A549 (cell line): ENCODE data around the gene CDH11. TPM values are rescaled to one million over a fixed set of nuclear protein-coding genes. Genes with fewer than 3 reads are reported as not detected.

Source experiments
- ATAC-seq, 2 experiments: fragments of 200-7000 bp in 1 of 2; fragments of >200 bp in 1 of 2; cut with Nextera tagmentation in 1 of 2; cut with Tn5 transposase in 1 of 2; 3 replicates each; pipeline versions ENCODE4 v1.8.0 to v1.9.1; 2018 to 2020; ENCODE audit warnings: mild to moderate bottlenecking in 1 of 2, moderate library complexity in 1 of 2
- CTCF ChIA-PET: fragments of 300-600 bp; sonication (Branson Sonifier 250); formaldehyde crosslinking; extraction: SDS; loops from one replicate; lab custom pipeline; 2021; ENCODE audit warnings: antibody characterized with exemption, inconsistent platforms; lab: Yijun Ruan, JAX
- POLR2A ChIA-PET: fragments of 350-600 bp; formaldehyde crosslinking; extraction: SDS; loops from one replicate; lab custom pipeline; 2021; ENCODE audit warnings: antibody characterized with exemption, inconsistent platforms; lab: Yijun Ruan, JAX
- DNase-seq, 2 experiments: peaks; one replicate each; pipeline versions ENCODE4 v3.0.0 to v3.0.0-alpha.2; 2011 to 2016; ENCODE audit warnings: low read depth in 1 of 2, low spot score in 1 of 2
- FAIRE-seq: peaks from 2 replicates; lab custom pipeline; 2011; peaks lifted over from hg19 to GRCh38; lab: Jason Lieb, UNC
- H3K27ac ChIP-seq, 2 experiments: fragments of >200 bp; sonication (Bioruptor Twin); formaldehyde crosslinking; 3 replicates each; pipeline ENCODE4 v1.5.1; 2016 to 2017
- H3K4me1 ChIP-seq: fragments of >200 bp; sonication (Bioruptor Twin); formaldehyde crosslinking; 3 replicates; pipeline ENCODE4 v1.6.1; 2016
- H3K4me2 ChIP-seq: fragments of >200 bp; sonication (Bioruptor Twin); formaldehyde crosslinking; 3 replicates; pipeline ENCODE4 v1.6.1; 2016
- H3K4me3 ChIP-seq: fragments of >200 bp; sonication (Bioruptor Twin); formaldehyde crosslinking; 3 replicates; pipeline ENCODE4 v1.5.1; 2016
- H3K9me3 ChIP-seq: fragments of >200 bp; sonication (Bioruptor Twin); formaldehyde crosslinking; 3 replicates; pipeline ENCODE4 v1.6.1; 2016
- BCL3 ChIP-seq: fragments of >200 bp; sonication (Bioruptor Twin); formaldehyde crosslinking; IDR thresholded peaks from 3 replicates; pipeline ENCODE4 v1.6.1; 2016
- BHLHE40 ChIP-seq: IDR thresholded peaks from 2 replicates; pipeline ENCODE4 v1.6.1; 2012; ENCODE audit warnings: low read depth, low read length, inconsistent platforms
- CBX8 ChIP-seq: fragments of 200-600 bp; sonication (generic); IDR thresholded peaks from 2 replicates; pipeline ENCODE4 v1.6.1; 2016
- CEBPB ChIP-seq, 2 experiments: fragments of >200 bp in 1 of 2; sonication (Bioruptor Twin) in 1 of 2; formaldehyde crosslinking in 1 of 2; IDR thresholded peaks; 2 replicates each; pipeline ENCODE4 v1.6.1; 2012 to 2016
- CHD4 ChIP-seq: fragments of 200-600 bp; sonication (generic); IDR thresholded peaks from 2 replicates; pipeline ENCODE4 v1.6.1; 2016; ENCODE audit warnings: antibody characterized with exemption, mild to moderate bottlenecking, borderline replicate concordance
- ESRRA ChIP-seq: fragments of 150-350 bp; IDR thresholded peaks from 2 replicates; pipeline ENCODE4 v1.6.1; 2014; ENCODE audit warnings: mild to moderate bottlenecking, low read length, borderline replicate concordance
- FOSL2 ChIP-seq, 2 experiments: fragments of 450-650 bp in 1 of 2; fragments of >200 bp in 1 of 2; sonication (Bioruptor Twin) in 1 of 2; formaldehyde crosslinking; IDR thresholded peaks; 2 replicates each; pipeline versions ENCODE4 v1.5.0 to v1.6.1; 2016 to 2020; ENCODE audit warnings: mild to moderate bottlenecking in 1 of 2, moderate library complexity in 1 of 2
- HEYL ChIP-seq: fragments of 250-450 bp; sonication (Bioruptor Pico); IDR thresholded peaks from 2 replicates; pipeline ENCODE4 v1.8.0; 2021; ENCODE audit warnings: mild to moderate bottlenecking, moderate library complexity
- HMGXB4 ChIP-seq: fragments of 250-450 bp; sonication (Bioruptor Pico); IDR thresholded peaks from 2 replicates; pipeline ENCODE4 v1.5.0; 2021; ENCODE audit warnings: mild to moderate bottlenecking, moderate library complexity, borderline replicate concordance
- HOXB13 ChIP-seq: fragments of 250-450 bp; sonication (Bioruptor Pico); IDR thresholded peaks from 2 replicates; pipeline ENCODE4 v1.5.0; 2020; ENCODE audit warnings: low read depth, mild to moderate bottlenecking, moderate library complexity
- HOXB5 ChIP-seq: fragments of 250-450 bp; sonication (Bioruptor Pico); IDR thresholded peaks from 2 replicates; pipeline ENCODE4 v1.5.0; 2020; ENCODE audit warnings: mild to moderate bottlenecking, moderate library complexity
- KDM1A ChIP-seq: fragments of 200-600 bp; sonication (generic); IDR thresholded peaks from 2 replicates; pipeline ENCODE4 v1.6.1; 2016; ENCODE audit warnings: low read depth, mild to moderate bottlenecking
- MAX ChIP-seq: IDR thresholded peaks from 2 replicates; pipeline ENCODE4 v1.6.1; 2012
- MAZ ChIP-seq: fragments of 150-350 bp; IDR thresholded peaks from 2 replicates; pipeline ENCODE4 v1.6.1; 2014; ENCODE audit warnings: antibody characterized with exemption, low read depth, low read length, borderline replicate concordance
- MYC ChIP-seq: IDR thresholded peaks from 2 replicates; pipeline ENCODE4 v1.6.1; 2012; ENCODE audit warnings: mild to moderate bottlenecking, inconsistent platforms, low read length, improper control_type of control experiment, borderline replicate concordance
- NR3C1 ChIP-seq: fragments of >200 bp; sonication (Bioruptor Twin); formaldehyde crosslinking; IDR thresholded peaks from 3 replicates; pipeline ENCODE4 v1.6.1; 2017
- POLR2A ChIP-seq: IDR thresholded peaks from 2 replicates; pipeline ENCODE4 v1.6.1; 2012; ENCODE audit warnings: mild to moderate bottlenecking, low read length
- RARB ChIP-seq: fragments of 250-450 bp; sonication (Bioruptor Pico); IDR thresholded peaks from 2 replicates; pipeline ENCODE4 v1.8.0; 2021; ENCODE audit warnings: mild to moderate bottlenecking, moderate library complexity
- RFX5 ChIP-seq: fragments of 450-650 bp; IDR thresholded peaks from 2 replicates; pipeline ENCODE4 v1.7.1; 2014; ENCODE audit warnings: antibody characterized with exemption, mild to moderate bottlenecking, moderate library complexity
- TFCP2L1 ChIP-seq: fragments of 250-450 bp; sonication (Bioruptor Pico); IDR thresholded peaks from 2 replicates; pipeline ENCODE4 v1.5.0; 2021; ENCODE audit warnings: mild to moderate bottlenecking
- USF2 ChIP-seq: fragments of 450-650 bp; IDR thresholded peaks from 2 replicates; pipeline ENCODE4 v1.6.1; 2014; ENCODE audit warnings: antibody characterized with exemption
- ZFP36 ChIP-seq: fragments of 450-650 bp; IDR thresholded peaks from 2 replicates; pipeline ENCODE4 v1.6.1; 2014; ENCODE audit warnings: borderline replicate concordance; ENCODE audit not compliant: partially characterized antibody
- WGBS: methylation state at CpG from one replicate; pipeline ENCODE4 v1.1.6; 2017; ENCODE audit errors: missing lambda C conversion rate; 5-methylcytosine and 5-hydroxymethylcytosine counted together
- polyA plus RNA-seq, 4 experiments: library from polyadenylated mRNA; depleted of rRNA in 3 of 4; stranded (reverse); fragments of >200 nt; fragmentation: RNase III in 1 of 4; extraction: RNeasy Plus Mini Kit Qiagen cat#74134 plus additional on column Dnase treatment in 1 of 4; gene quantifications; 2 replicates in 3 of 4; 3 replicates in 1 of 4; pipeline ENCODE4 v1.2.3, GENCODE V29; 2011 to 2017

CDH11 gene
- polyA plus RNA-seq, 2 of the 4 experiments (the other 2 are of a cell fraction) = 0.72 to 1.1 TPM

- TF ChIP-seq KDM1A = no peak
- no peak for TF ChIP-seq RFX5
- TF ChIP-seq BCL3 = no peak
These were observed 137.9 kb downstream of the CDH11 start (continued) for GRCh38 chr16:64983963-64984362.

GRCh38 chr16:64983231-64983630 is 138.6 kb downstream of the CDH11 start:
- WGBS = 2% methylated on average over 3 of the region's 3 CpGs
- no peak overlapping the region for H3K27ac ChIP-seq
- no peaks in the 10 kb centered on the region for H3K4me1 ChIP-seq
- TF ChIP-seq USF2 (no peak), MAX (no peak), CHD4 (no peak), RARB (CRISPR knock-in tag) (no peak), POLR2A (no peak), TFCP2L1 (CRISPR knock-in tag) (no peak), FOSL2 (IDR thresholded peaks at IDR 0.05) (no peak), FOSL2 (CRISPR knock-in tag; IDR thresholded peaks at IDR 0.05) (no peak), HOXB5 (CRISPR knock-in tag) (no peak), ZFP36 (no peak), CBX8 (no peak)
- 0 out of 3 replicates have a peak, but pooled peaks cover 2% of the 10 kb centered on the region for H3K9me3 ChIP-seq
- ChIA-PET CTCF (interaction anchor here (0.6 kb wide), 1 partner anchor 85 kb away, joined by 4 read pairs; no protein-coding TSS in a partner anchor), POLR2A (no interaction called here)
- FAIRE-seq (no peak), DNase-seq (no peak), ATAC-seq (no peak)
- no peak overlapping the region for H3K4me2 ChIP-seq
- H3K4me3 ChIP-seq = no peak overlapping the region

- no peak for ATAC-seq
- H3K4me2 ChIP-seq = no peak overlapping the region
- ChIA-PET CTCF (no interaction called here), POLR2A (no interaction called here)
- no peak overlapping the region for H3K4me3 ChIP-seq
- H3K27ac ChIP-seq = no peak overlapping the region
- no peak for TF ChIP-seq NR3C1
- TF ChIP-seq CEBPB (IDR thresholded peaks at IDR 0.05) = no peak
- no peak for TF ChIP-seq ESRRA
- TF ChIP-seq BHLHE40 = no peak
- no peak for TF ChIP-seq MYC
- TF ChIP-seq HMGXB4 (CRISPR knock-in tag) = no peak
- no peak for TF ChIP-seq MAZ
- TF ChIP-seq HOXB13 = no peak
- no peak for TF ChIP-seq HEYL (CRISPR knock-in tag)
- no peak for TF ChIP-seq CBX8
- H3K9me3 ChIP-seq = 0 out of 3 replicates have a peak, but pooled peaks cover 2% of the 10 kb centered on the region
- DNase-seq = no peak
- 36% methylated on average over 3 of the region's 3 CpGs for WGBS
- no peaks in the 10 kb centered on the region for H3K4me1 ChIP-seq
- no peak for FAIRE-seq
These were observed 139.3 kb downstream of the CDH11 start for GRCh38 chr16:64982581-64982980.
